WERI-Rb-1 (cell line): ENCODE measurements around the gene FFAR2.

Experiments used
- DNase-seq: peaks from one replicate; pipeline ENCODE4 v3.0.0-alpha.2; 2020
- H3K27ac ChIP-seq: fragments of 250-450 bp; sonication (Bioruptor Pico); 2 replicates; pipeline ENCODE4 v1.5.1; 2020; ENCODE audit warnings: mild to moderate bottlenecking, moderate library complexity
- H3K27me3 ChIP-seq: fragments of 250-450 bp; sonication (Bioruptor Pico); 2 replicates; pipeline ENCODE4 v1.5.1; 2021; ENCODE audit warnings: mild to moderate bottlenecking, low read depth, moderate library complexity; ENCODE audit not compliant: insufficient read depth, severe bottlenecking
- H3K36me3 ChIP-seq: fragments of 250-450 bp; sonication (Bioruptor Pico); 2 replicates; pipeline ENCODE4 v1.5.1; 2020; ENCODE audit warnings: mild to moderate bottlenecking, moderate library complexity
- H3K4me3 ChIP-seq: 2 replicates; pipeline ENCODE4 v1.5.1; 2011; ENCODE audit warnings: low read depth, mild to moderate bottlenecking, control low read depth, low read length
- H3K9me3 ChIP-seq: fragments of 250-450 bp; sonication (Bioruptor Pico); 2 replicates; pipeline ENCODE4 v1.5.1; 2021; ENCODE audit warnings: mild to moderate bottlenecking, moderate library complexity; ENCODE audit not compliant: severe bottlenecking
- CTCF ChIP-seq: IDR thresholded peaks from 2 replicates; pipeline ENCODE4 v1.5.1; 2011; ENCODE audit warnings: low read depth, mild to moderate bottlenecking, control low read depth, inconsistent platforms, low read length

FFAR2 gene

DNA sequence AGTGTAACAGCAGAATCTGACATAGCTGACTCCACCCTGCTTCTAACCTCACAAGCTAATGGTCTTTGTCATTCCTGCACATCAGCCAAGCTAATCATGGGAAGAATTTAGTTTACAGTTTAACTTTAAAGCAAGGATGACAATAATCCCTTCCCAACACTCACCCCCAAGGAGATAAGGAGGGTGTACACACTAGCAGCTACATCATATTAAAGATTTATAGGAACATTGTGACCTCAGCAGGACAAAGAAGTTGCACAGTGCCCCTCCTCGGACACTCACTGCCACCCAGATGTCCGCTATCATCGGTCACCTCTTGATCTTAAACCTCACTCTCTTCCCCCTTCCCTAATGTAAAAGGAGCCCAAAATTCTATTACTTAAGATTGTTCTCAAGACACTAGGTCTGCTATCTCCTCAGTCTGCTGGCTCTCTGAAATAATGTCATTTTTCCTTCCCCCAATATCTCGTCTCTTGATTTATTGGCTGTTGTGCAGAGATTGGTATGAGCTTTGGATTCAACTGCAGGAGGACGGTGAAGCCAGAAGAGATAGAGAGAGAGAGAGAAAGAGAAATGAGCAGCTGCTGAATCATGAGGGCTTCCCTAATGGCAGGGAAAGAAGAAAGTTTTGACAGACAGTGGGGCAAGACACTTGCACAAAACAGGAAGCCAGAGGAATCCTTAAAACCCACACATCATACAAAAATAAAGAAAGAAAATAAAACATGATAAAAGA is 17.5 kb upstream of the FFAR2 start:
- H3K4me3 ChIP-seq, result no peak overlapping the region
- no peak for TF ChIP-seq CTCF
- DNase-seq, result no peak
- H3K36me3 ChIP-seq, result no peaks in the 10 kb centered on the region
- no peaks in the 10 kb centered on the region for H3K27me3 ChIP-seq
- peaks cover 10% of the 10 kb centered on the region for H3K9me3 ChIP-seq
- no peak overlapping the region for H3K27ac ChIP-seq

- peaks cover 10% of the 10 kb centered on the region for H3K9me3 ChIP-seq
- H3K27ac ChIP-seq, result no peak overlapping the region
- H3K27me3 ChIP-seq, result no peaks in the 10 kb centered on the region
- H3K36me3 ChIP-seq, result no peaks in the 10 kb centered on the region
- H3K4me3 ChIP-seq, result no peak overlapping the region
- no peak for TF ChIP-seq CTCF
- no peak for DNase-seq
These were observed 16.8 kb upstream of the FFAR2 start for GRCh38 chr19:35431145-35431807.

DNA sequence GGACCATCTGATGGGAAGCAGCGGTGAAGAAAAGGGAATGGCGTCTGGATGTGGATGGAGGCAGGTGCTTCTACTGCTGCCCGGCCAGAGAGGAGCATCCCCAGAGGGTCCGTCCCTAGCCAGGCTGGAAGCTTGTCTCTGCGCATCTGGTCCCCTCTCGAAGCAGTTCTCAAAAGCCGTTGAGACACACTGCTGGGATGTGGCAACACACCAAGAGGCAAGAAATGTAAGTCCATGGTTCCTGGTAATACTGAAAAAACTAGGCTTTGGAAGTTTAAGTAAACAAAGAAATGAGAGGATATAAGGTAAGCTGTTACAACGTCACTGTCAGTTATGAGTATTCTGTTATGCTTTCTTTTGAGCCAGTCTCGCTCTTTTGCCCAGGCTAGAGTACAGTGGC is 15.1 kb upstream of the FFAR2 start:
- no peak for TF ChIP-seq CTCF

DNA sequence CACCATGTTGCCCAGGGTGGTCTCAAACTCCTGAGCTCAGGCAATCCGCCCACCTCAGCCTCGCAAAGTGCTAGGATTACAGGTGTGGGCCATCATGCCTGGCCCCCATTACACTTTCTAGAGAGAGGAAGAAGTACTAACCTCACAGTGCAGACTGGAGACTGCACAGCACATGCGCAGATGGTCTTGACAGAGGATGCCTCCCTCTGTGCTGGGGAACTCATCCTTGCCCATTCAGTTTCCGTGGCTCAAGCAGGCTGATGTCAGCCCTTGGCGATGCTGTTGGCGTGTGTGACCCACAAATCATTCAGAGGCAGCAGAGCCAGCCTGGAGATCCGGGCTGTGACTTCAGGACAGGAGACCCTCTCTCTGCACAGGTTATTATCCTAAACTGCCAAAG is 14.6 kb upstream of the FFAR2 start:
- no peak overlapping the region for H3K27ac ChIP-seq
- H3K4me3 ChIP-seq, result no peak overlapping the region
- no peaks in the 10 kb centered on the region for H3K27me3 ChIP-seq
- no peak for DNase-seq
- no peaks in the 10 kb centered on the region for H3K36me3 ChIP-seq
- no peak for TF ChIP-seq CTCF
- peaks cover 10% of the 10 kb centered on the region for H3K9me3 ChIP-seq

More for the DNA sequence above, 15.1 kb upstream of the FFAR2 start:
- no peaks in the 10 kb centered on the region for H3K27me3 ChIP-seq
- no peak for DNase-seq
- H3K9me3 ChIP-seq, result peaks cover 10% of the 10 kb centered on the region
- H3K36me3 ChIP-seq, result no peaks in the 10 kb centered on the region
- no peak overlapping the region for H3K27ac ChIP-seq
- no peak overlapping the region for H3K4me3 ChIP-seq

DNA sequence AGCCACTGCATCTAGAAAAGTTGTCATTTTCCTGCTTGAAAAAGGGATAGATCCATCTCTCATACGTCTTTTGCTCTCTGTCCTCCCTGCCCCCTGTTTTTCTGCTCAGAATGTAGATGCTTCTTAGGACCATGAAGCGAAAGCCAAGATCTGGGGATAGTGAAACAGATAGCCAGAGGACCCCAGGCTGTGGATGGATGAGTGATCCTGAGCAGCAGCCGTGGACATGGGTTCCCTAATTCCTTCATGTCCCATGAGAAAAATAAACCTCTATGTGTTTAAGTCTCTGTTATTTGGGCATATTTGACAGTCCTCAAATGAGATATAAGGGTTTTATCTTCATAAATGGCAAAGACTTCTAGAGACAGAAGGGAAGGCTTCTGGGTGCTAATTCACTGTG is 12.2 kb upstream of the FFAR2 start:
- Histone ChIP-seq H3K27ac (no peak overlapping the region), H3K27me3 (no peaks in the 10 kb centered on the region)

More for the DNA sequence above, 12.2 kb upstream of the FFAR2 start:
- H3K36me3 ChIP-seq, result no peaks in the 10 kb centered on the region
- H3K9me3 ChIP-seq, result peaks cover 3% of the 10 kb centered on the region
- no peak for DNase-seq
- TF ChIP-seq CTCF, result no peak
- no peak overlapping the region for H3K4me3 ChIP-seq
